ENCODE measurements around the gene PCDHB12. TPM values are rescaled to one million over a fixed set of nuclear protein-coding genes. Genes with fewer than 3 reads are reported as not detected.

PCDHB12 gene
- total RNA-seq, 1 donor from 2014 or later: 2.8 TPM

Other genes starting within 250 kb of the PCDHB12 start
- 4.0 TPM for gene PCDHAC2, start 242.2 kb upstream of the PCDHB12 start, total RNA-seq
- 0.13 TPM for gene PCDHB1, start 157.3 kb upstream of the PCDHB12 start, total RNA-seq
- 1.8 TPM for gene PCDHB2, start 114.1 kb upstream of the PCDHB12 start, total RNA-seq
- 1.1 TPM for gene PCDHB3, start 108.2 kb upstream of the PCDHB12 start, total RNA-seq
- 2.2 TPM for gene PCDHB4, start 86.9 kb upstream of the PCDHB12 start, total RNA-seq
- 2.9 TPM for gene PCDHB5, start 73.5 kb upstream of the PCDHB12 start, total RNA-seq
- 1.6 TPM for gene PCDHB6, start 58.7 kb upstream of the PCDHB12 start, total RNA-seq
- gene PCDHB7, start 36.1 kb upstream of the PCDHB12 start, total RNA-seq: 2.4 TPM
- 1.7 TPM for gene PCDHB8, start 30.9 kb upstream of the PCDHB12 start, total RNA-seq
- gene PCDHB16, start 26.3 kb upstream of the PCDHB12 start, total RNA-seq: 3.4 TPM
- 1.9 TPM for gene PCDHB9, start 21.6 kb upstream of the PCDHB12 start, total RNA-seq
- gene PCDHB10, start 16.4 kb upstream of the PCDHB12 start, total RNA-seq: 2.5 TPM
- 2.1 TPM for gene PCDHB11, start 9.1 kb upstream of the PCDHB12 start, total RNA-seq
- gene PCDHB13, start 5.2 kb downstream of the PCDHB12 start, total RNA-seq: 6.2 TPM
- 6.8 TPM for gene PCDHB14, start 14.6 kb downstream of the PCDHB12 start, total RNA-seq
- gene PCDHB15, start 36.7 kb downstream of the PCDHB12 start, total RNA-seq: 4.3 TPM
- gene SLC25A2, start 95.3 kb downstream of the PCDHB12 start, total RNA-seq: 1.3 TPM
- gene TAF7, start 112.1 kb downstream of the PCDHB12 start, total RNA-seq: 56.6 TPM
- 0.57 TPM for gene PCDHGA1, start 121.8 kb downstream of the PCDHB12 start, total RNA-seq
- 2.6 TPM for gene PCDHGA2, start 130.0 kb downstream of the PCDHB12 start, total RNA-seq
- gene PCDHGA3, start 135.1 kb downstream of the PCDHB12 start, total RNA-seq: 2.9 TPM
- gene PCDHGB1, start 141.4 kb downstream of the PCDHB12 start, total RNA-seq: 3.0 TPM
- 4.2 TPM for gene PCDHGA4, start 146.3 kb downstream of the PCDHB12 start, total RNA-seq
- gene PCDHGB2, start 151.3 kb downstream of the PCDHB12 start, total RNA-seq: 4.3 TPM
- gene PCDHGA5, start 155.4 kb downstream of the PCDHB12 start, total RNA-seq: 4.6 TPM
- 3.2 TPM for gene PCDHGB3, start 161.5 kb downstream of the PCDHB12 start, total RNA-seq
- gene PCDHGA6, start 165.2 kb downstream of the PCDHB12 start, total RNA-seq: 6.1 TPM
- 5.8 TPM for gene PCDHGA7, start 174.0 kb downstream of the PCDHB12 start, total RNA-seq
- gene PCDHGB4, start 179.0 kb downstream of the PCDHB12 start, total RNA-seq: 8.0 TPM
- 3.3 TPM for gene PCDHGA8, start 183.9 kb downstream of the PCDHB12 start, total RNA-seq
- gene PCDHGB5, start 189.2 kb downstream of the PCDHB12 start, total RNA-seq: 12.1 TPM
- gene PCDHGA9, start 194.1 kb downstream of the PCDHB12 start, total RNA-seq: 8.9 TPM
- 8.2 TPM for gene PCDHGB6, start 199.3 kb downstream of the PCDHB12 start, total RNA-seq
- 7.4 TPM for gene PCDHGA10, start 204.3 kb downstream of the PCDHB12 start, total RNA-seq
- gene PCDHGB7, start 209.0 kb downstream of the PCDHB12 start, total RNA-seq: 11.7 TPM
- gene PCDHGA11, start 212.3 kb downstream of the PCDHB12 start, total RNA-seq: 5.1 TPM
- gene PCDHGA12, start 221.8 kb downstream of the PCDHB12 start, total RNA-seq: 5.0 TPM